Prostate gland (tissue), 2 donors: ENCODE results near the gene CDC42EP3. TPM values are rescaled to one million over a fixed set of nuclear protein-coding genes. Genes with fewer than 3 reads are reported as not detected.

Source experiments
- DNase-seq: peaks from one replicate; pipeline ENCODE4 v3.0.0-alpha.2; 2019; ENCODE audit warnings: low spot score
- H3K27ac ChIP-seq, 2 donors: fragments of 200-600 bp; sonication (generic); 2 replicates each; pipeline ENCODE4 v1.5.1; 2017 to 2019
- H3K27me3 ChIP-seq: fragments of 200-600 bp; sonication (generic); replicated peaks from 2 replicates; pipeline ENCODE4 v1.5.1; 2019; ENCODE audit not compliant: insufficient read depth
- H3K36me3 ChIP-seq, 2 donors: fragments of 200-600 bp; sonication (generic); 1 replicate in 1 of 2; 2 replicates in 1 of 2; pipeline versions ENCODE4 v1.5.1 to v1.8.1; 2017 to 2019
- H3K4me1 ChIP-seq: fragments of 200-600 bp; sonication (generic); replicated peaks from 2 replicates; pipeline ENCODE4 v1.5.1; 2019
- H3K4me3 ChIP-seq, 2 donors: fragments of 200-600 bp; sonication (generic); 2 replicates each; pipeline ENCODE4 v1.5.1; 2017 to 2019
- H3K9me3 ChIP-seq: fragments of 200-600 bp; sonication (generic); 2 replicates; pipeline ENCODE4 v1.5.1; 2017
- POLR2A ChIP-seq: fragments of 450-650 bp; IDR thresholded peaks from one replicate; pipeline ENCODE4 v1.6.1; 2016; ENCODE audit warnings: antibody characterized with exemption, mild to moderate bottlenecking
- POLR2AphosphoS5 ChIP-seq: sonication (generic); formaldehyde crosslinking; IDR thresholded peaks from one replicate; pipeline ENCODE4 v1.6.1; 2017; ENCODE audit warnings: antibody characterized with exemption
- WGBS: methylation state at CpG from one replicate; pipeline ENCODE4 v1.1.5; 2018; 5-methylcytosine and 5-hydroxymethylcytosine counted together
- intact Hi-C: fragments of 100-400 bp; cut with DNase I; formaldehyde crosslinking; loops from one replicate; pipeline ENCODE4 v1.14.2; 2022
- total RNA-seq, 2 donors: library from RNA; depleted of rRNA; stranded (reverse); fragments of >200 nt; gene quantifications; one replicate each; pipeline ENCODE4 v1.1.0, GENCODE V29; 2016
- TF ChIP-seq, protein P1 (sequence below), 4 experiments: fragments of 200-600 bp in 2 of 4; fragments of 450-650 bp in 2 of 4; sonication (generic) in 2 of 4; IDR thresholded peaks; 1 replicate in 3 of 4; 2 replicates in 1 of 4; pipeline ENCODE4 v1.5.1; 2016 to 2019; ENCODE audit warnings: antibody characterized with exemption in 4 of 4, mild to moderate bottlenecking in 2 of 4, moderate library complexity in 2 of 4

The CDC42EP3 gene
- total RNA-seq, 2 donors from 2014 or later, result 38.5 to 75.5 TPM

DNA sequence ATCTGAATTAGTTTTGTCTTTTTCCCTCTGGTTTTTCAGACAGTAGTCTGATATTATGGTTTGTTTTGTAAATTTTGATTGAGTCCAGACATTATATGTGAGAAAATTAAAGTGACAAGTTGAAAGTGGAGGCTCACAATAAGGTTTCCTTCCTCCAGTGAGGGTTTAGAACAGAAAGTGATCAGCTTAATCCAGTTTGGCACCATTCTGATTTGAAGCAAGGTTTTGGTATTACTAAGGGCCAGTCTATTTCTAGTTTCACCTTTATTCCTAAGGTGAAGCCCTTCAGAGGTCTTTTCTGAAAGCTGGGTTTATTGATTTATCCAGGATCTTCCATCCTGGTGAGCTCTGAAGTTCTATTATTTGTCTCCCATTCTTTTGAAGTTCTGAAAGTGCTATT, 68.7 kb downstream of the CDC42EP3 start:
- intact Hi-C loops, result no loop called here
- no peak overlapping the region for H3K4me3 ChIP-seq
- H3K4me1 ChIP-seq, result no peaks in the 10 kb centered on the region
- no peaks in the 10 kb centered on the region for H3K9me3 ChIP-seq
- H3K27ac ChIP-seq, result no peak overlapping the region
- TF ChIP-seq POLR2A, result no peak
- TF ChIP-seq, protein P1, sequence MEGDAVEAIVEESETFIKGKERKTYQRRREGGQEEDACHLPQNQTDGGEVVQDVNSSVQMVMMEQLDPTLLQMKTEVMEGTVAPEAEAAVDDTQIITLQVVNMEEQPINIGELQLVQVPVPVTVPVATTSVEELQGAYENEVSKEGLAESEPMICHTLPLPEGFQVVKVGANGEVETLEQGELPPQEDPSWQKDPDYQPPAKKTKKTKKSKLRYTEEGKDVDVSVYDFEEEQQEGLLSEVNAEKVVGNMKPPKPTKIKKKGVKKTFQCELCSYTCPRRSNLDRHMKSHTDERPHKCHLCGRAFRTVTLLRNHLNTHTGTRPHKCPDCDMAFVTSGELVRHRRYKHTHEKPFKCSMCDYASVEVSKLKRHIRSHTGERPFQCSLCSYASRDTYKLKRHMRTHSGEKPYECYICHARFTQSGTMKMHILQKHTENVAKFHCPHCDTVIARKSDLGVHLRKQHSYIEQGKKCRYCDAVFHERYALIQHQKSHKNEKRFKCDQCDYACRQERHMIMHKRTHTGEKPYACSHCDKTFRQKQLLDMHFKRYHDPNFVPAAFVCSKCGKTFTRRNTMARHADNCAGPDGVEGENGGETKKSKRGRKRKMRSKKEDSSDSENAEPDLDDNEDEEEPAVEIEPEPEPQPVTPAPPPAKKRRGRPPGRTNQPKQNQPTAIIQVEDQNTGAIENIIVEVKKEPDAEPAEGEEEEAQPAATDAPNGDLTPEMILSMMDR (IDR thresholded peaks at IDR 0.05), result no peak
- TF ChIP-seq POLR2AphosphoS5, result no peak
- no peaks in the 10 kb centered on the region for H3K27me3 ChIP-seq
- no peak for DNase-seq
- H3K36me3 ChIP-seq, result no peaks in the 10 kb centered on the region

DNA sequence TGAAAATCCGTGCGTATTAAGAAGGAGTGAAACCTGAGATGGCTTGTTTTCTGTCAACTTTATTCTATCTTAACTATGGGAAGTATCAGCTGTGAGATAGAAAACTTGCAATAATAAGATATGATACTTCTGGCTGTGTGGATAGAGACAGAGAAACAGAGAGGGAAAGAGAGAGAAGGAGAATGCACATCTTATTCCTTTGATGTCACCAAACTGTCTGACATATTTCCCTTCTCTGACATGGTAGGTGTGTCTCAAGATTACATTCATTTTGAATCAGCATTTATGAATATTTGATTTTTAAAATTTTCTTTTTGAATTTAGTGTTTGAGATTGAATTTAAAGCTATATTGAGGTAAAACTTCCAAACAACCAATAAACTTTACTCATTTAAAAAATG, 69.4 kb downstream of the CDC42EP3 start:
- no peaks in the 10 kb centered on the region for H3K27me3 ChIP-seq
- no peak for DNase-seq
- no peak overlapping the region for H3K27ac ChIP-seq
- no peaks in the 10 kb centered on the region for H3K36me3 ChIP-seq
- WGBS, result 45% methylated on average over 2 of the region's 2 CpGs
- no peak overlapping the region for H3K4me3 ChIP-seq
- H3K4me1 ChIP-seq, result no peaks in the 10 kb centered on the region
- TF ChIP-seq, protein P1 (IDR thresholded peaks at IDR 0.05), result no peak
- no peak for TF ChIP-seq POLR2AphosphoS5
- no peak for TF ChIP-seq POLR2A
- H3K9me3 ChIP-seq, result no peaks in the 10 kb centered on the region
- intact Hi-C loops, result no loop called here

DNA sequence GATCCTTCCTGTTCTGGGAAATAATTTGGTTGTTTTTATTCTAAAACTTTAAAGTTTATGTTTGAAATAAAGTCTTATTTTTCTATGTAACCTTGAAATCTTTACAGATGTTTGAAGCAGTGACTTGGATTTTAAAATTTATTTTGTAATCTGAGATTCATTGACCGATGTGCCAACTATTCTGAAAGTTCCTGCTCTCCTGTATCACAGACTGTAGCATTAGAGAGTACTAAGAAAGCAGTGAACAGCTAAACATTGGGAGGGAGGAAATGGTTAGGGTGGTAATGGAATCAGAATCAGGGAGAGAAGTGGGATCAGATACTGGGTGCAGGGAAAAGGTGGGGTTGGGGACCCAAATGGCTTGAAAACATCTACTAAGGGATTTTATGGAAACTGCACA, 69.9 kb downstream of the CDC42EP3 start:
- TF ChIP-seq POLR2AphosphoS5, result no peak
- TF ChIP-seq, protein P1 (IDR thresholded peaks at IDR 0.05), result no peak
- TF ChIP-seq POLR2A, result no peak
- 31% methylated on average over 1 of the region's 1 CpG for WGBS

DNA sequence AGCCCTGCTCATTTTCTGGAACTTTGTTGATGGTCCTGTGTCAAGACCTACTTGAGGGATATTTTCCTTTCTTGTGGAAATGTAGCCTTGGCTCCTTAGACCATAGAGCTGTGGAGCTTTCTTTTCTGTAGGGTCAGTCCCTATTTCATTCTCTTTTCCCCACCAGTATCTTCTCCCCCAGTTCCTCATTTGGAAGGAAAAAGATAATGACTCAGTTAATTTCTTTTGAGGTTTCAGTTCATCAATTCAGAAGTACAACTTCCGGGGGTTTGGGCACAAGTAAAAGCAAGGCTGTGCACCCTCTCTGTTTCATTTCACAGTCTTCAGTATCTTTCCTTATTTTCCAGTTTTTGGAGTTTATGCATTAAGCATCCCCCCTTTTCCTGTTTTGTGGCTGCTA, 70.7 kb downstream of the CDC42EP3 start:
- Histone ChIP-seq H3K27me3 (no peaks in the 10 kb centered on the region), H3K9me3 (no peaks in the 10 kb centered on the region), H3K36me3 (no peaks in the 10 kb centered on the region), H3K4me3 (no peak overlapping the region), H3K4me1 (no peaks in the 10 kb centered on the region), H3K27ac (no peak overlapping the region)
- 97% methylated on average over 1 of the region's 1 CpG for WGBS
- TF ChIP-seq POLR2A, result no peak
- TF ChIP-seq POLR2AphosphoS5, result no peak
- TF ChIP-seq, protein P1 (IDR thresholded peaks at IDR 0.05), result no peak
- intact Hi-C loops, result no loop called here
- DNase-seq, result no peak

More for the DNA sequence above, 69.9 kb downstream of the CDC42EP3 start:
- intact Hi-C loops, result no loop called here
- no peaks in the 10 kb centered on the region for H3K36me3 ChIP-seq
- H3K27me3 ChIP-seq, result no peaks in the 10 kb centered on the region
- H3K4me3 ChIP-seq, result no peak overlapping the region
- no peaks in the 10 kb centered on the region for H3K4me1 ChIP-seq
- no peak overlapping the region for H3K27ac ChIP-seq
- H3K9me3 ChIP-seq, result no peaks in the 10 kb centered on the region
- DNase-seq, result no peak

DNA sequence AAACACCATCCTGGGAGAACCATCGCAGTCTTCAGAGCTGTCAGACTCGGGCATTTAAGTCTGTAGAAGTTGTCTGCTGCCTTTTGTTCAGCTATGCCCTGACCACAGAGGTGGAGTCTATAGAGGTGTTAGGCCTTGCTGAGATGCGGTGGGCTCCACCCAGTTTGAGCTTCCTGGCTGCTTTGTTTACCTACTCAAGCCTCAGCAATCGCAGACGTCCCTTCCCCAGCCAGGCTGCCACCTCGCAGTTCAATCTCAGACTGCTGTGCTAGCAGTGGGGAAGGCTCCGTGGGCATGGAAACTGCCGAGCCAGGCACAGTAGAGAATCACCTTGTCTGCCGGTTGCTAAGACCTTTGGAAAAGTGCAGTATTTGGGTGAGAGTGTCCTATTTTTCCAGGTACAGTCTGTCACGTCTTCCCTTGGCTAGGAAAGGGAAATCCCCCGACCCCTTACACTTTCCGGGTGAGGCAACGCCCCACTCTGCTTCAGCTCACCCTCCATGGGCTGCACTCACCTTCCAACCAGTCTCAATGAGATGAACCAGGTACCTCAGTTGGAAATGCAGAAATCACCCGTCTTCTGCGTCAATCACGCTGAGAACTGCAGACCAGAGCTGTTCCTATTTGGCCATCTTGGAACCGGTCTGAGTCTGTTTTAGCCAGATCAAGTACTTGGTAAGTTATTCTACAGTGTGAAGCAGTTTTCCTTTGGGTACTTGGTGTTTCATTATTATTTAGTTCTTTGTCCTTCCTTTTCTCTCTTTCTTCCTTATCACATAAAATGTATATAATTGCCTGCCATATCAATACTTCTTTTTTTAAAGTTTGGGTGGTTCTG, 71.5 kb downstream of the CDC42EP3 start:
- no peak for DNase-seq
- Histone ChIP-seq H3K27ac (no peak overlapping the region), H3K27me3 (no peaks in the 10 kb centered on the region), H3K4me3 (no peak overlapping the region), H3K36me3 (no peaks in the 10 kb centered on the region), H3K9me3 (no peaks in the 10 kb centered on the region), H3K4me1 (no peaks in the 10 kb centered on the region)
- TF ChIP-seq, protein P1 (IDR thresholded peaks at IDR 0.05), result no peak
- TF ChIP-seq POLR2AphosphoS5 (no peak), POLR2A (no peak)
- intact Hi-C loops, result no loop called here
- 85% methylated on average over 17 of the region's 17 CpGs for WGBS
